ACHN (cell line): ENCODE measurements around the gene ZNF554.
"Not testable (repeated sequence)": the region's sequence is repeated elsewhere in the genome, so short reads cannot be mapped to it uniquely, and the experiment has no call there.

Experiments
- DNase-seq: peaks from one replicate; pipeline ENCODE4 v3.0.0-alpha.2; 2015
- in situ Hi-C: cut with HindIII; loops from 2 replicates; pipeline ENCODE4 v1.10.0; 2017; ENCODE audit warnings: low sequenced_read_pairs, low pct_ligation_motif_present, low pct_unique_long_range_greater_than_20kb

ZNF554 gene

DNA sequence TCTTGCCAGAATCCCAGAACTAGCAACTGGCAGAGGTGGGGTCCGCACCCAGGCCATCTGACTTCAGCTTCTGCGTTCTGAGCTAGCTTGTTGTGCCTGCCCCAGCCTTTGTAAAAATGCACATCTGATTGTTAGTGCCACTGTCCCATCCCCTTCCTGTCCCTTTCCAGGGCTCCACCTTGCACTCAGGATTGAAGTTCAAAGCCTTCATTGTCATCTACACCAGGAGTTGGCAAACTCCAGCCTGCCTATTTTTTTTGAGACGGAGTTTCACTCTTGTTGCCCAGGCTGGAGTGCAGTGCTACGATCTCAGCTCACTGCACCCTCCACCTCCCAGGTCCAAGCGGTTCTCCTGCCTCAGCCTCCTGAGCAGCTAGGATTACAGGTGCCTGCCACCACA lies 31.4 kb upstream of the ZNF554 start:
- DNase-seq: no peak
- in situ Hi-C loops: no loop called here

DNA sequence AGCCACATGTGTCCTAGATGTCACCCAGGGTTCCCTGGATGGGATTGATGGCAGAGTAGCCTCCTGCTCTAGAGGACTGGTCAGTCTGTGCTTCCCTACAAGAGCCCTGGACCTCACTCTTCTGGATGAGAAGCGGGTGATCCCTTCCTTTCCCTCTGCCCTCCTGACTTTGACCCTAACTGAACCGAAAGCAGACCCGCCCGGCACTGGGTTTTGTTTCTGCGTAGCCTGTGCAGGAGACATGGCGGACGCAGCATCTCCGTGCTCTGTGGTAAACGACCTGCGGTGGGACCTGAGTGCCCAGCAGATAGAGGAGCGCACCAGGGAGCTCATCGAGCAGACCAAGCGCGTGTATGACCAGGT lies 29.5 kb upstream of the ZNF554 start:
- no peak for DNase-seq
- in situ Hi-C loops: no loop called here

DNA sequence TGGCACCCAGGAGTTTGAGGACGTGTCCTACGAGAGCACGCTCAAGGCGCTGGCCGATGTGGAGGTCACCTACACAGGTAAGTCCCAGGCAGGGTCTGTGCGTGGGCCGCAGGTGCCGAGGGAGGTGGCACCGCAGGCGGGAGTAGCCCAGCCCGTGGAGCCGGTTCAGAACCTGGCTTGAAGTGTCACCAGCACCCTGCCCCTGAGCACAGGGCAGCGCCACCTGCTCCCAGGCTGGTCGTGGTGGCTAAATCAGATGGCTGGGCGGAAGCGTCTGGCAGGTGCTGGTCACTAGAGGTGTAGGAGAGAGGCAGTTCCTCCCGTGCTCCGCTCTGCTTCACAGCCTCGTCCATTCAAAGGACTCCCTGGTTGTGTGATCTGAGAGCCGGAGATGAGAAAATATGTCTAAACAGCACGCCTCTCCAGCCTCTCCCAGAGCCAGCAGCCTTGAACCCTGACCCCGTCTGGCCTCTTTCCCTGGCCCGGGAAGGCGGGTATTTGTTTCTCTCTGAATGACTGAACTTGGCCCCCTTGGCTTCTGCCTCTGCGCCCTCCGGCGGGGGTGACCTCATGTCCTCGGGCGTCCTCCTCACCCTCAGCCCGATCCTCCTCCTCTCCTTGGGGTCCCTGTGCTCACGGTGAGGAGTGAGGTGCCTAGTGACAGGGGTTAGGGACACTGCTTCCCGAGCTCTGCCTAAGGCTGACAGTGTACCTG lies 29.0 kb upstream of the ZNF554 start:
- DNase-seq: no peak
- in situ Hi-C loops: no loop called here

DNA sequence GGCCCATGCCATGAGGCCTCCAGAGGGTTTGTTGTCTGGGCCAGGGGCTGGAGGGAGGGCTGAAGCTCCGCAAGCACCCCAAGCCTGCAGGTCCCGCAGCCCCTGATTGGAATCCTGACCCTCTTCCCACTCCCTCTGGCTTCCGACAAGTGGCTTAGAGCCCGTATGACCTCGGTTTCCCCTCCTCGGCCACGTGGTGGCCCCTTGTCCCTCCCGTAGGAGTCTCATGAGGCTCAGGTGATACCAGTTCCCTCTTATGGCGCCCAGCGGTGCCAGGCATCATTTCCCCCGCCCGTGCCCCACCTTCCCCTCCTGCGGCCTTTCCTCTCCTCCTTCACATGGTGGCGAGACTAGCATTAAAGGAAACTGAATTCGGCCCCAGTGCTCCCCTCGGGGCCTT lies 28.2 kb upstream of the ZNF554 start:
- DNase-seq: no peak

DNA sequence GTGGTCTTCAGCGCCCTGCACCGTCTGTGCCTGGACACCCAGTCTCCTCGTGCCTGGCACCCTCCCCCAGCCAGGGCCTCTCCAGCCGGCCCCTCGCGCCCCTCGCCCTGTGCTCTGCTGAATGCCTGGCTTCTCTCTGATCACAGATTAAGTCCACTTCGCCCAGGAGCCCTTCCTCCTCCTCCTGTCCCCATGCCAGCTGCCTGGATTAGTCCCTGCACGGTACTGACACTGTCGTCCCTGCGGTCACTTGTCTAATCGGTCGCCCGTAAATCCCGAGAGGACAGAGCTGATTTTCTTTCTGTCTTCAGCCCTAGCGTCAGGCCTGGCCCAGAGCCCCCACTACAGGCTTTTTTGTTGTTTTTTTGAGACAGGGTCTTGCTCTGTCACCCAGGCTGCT lies 27.8 kb upstream of the ZNF554 start:
- in situ Hi-C loops: no loop called here

More for the DNA sequence above, 28.2 kb upstream of the ZNF554 start:
- in situ Hi-C loops: no loop called here

DNA sequence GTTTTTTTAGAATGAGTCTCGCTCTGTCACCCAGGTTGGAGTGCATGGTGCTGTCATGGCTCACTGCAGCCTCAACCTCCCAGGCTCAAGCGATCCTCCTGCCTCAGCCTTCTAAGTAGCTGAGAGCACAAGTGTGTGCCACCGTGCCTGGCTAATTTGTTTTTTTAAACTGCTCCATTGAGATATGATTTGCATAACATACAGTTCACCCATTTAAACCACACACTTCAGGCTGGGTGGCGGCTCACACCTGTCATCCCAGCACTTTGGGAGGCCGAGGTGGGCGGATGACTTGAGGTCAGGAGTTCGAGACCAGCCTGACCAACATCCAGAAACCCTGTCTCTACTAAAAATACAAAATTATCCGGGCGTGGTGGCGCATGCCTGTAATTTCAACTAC lies 27.0 kb upstream of the ZNF554 start:
- DNase-seq, in situ Hi-C loops: not testable (repeated sequence)

More for the DNA sequence above, 27.8 kb upstream of the ZNF554 start:
- no peak for DNase-seq

DNA sequence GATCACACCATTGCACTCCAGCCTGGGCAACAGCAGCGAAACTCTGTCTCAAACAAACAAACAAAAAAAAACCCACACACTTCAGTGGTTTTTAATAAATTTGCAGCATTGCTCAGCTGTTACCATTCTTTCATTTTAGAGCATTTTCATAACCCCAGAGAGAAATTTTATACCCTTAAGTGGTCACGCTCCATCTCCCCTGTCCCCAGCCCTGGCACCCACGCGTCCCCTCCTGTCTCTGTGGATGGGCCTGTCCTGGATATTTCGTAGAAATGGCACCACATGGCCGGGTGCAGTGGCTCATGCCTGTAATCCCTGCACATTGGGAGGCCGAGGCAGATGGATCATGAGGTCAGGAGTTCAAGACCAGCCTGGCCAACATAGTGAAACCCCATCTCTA lies 26.5 kb upstream of the ZNF554 start:
- no peak for DNase-seq
- in situ Hi-C loops: no loop called here

DNA sequence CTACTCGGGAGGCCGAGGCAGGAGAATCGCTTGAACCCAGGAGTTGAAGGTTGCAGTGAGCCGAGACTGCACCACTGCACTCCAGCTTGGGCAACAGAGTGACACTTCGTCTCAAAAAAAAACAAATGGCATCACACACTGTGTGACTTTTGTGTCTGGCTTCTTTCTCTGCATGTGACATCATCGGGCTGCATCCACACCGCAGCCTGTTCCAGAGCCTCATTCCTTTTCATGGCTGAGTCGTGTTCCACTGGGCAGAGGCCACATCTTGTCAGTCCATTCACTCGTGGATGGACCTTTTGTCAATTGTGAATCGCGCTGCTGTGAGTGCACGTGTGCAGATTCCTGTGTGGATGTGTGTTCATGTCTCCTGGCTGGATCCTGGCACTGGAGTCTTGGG lies 26.1 kb upstream of the ZNF554 start:
- no peak for DNase-seq
- in situ Hi-C loops: no loop called here

DNA sequence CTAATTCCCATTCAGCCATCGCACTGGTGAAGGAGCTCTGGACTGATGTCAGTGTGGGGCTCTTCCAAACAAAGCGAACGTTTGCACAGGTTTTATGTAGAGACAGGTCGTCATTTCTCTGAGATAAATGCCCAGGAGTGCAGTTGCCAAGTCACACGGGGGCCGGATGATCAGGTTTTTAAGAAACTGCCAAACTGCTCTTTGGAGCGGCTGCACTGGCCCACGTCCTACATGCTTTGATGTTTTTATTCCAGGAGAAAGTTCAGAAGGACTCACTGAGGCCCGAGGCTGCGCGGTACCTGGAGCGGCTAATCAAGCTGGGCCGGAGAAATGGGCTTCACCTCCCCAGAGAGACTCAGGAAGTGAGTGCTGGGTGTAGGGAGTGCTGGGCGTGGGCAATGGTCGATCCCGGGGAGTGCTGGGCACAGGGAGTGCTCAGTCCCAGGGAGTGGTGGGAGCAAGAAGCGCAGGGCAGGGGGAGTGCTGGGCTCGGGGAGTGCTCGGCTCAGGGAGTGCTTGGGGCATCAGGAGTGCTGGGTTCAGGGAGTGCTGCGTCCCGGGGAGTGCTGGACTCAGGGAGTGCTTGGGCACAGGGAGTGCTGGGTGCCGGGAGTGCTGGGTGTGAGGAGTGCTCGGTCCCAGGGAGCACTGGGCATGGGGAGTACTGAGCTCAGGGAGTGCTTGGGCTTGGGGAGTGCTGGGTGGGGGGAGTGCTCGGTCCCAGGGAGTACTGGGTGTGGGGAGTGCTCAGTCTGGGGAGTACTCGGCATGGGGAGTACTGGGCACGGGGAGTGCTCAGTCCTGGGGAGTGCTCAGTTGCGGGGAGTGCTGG lies 23.6 kb upstream of the ZNF554 start:
- no peak for DNase-seq
- in situ Hi-C loops: no loop called here

DNA sequence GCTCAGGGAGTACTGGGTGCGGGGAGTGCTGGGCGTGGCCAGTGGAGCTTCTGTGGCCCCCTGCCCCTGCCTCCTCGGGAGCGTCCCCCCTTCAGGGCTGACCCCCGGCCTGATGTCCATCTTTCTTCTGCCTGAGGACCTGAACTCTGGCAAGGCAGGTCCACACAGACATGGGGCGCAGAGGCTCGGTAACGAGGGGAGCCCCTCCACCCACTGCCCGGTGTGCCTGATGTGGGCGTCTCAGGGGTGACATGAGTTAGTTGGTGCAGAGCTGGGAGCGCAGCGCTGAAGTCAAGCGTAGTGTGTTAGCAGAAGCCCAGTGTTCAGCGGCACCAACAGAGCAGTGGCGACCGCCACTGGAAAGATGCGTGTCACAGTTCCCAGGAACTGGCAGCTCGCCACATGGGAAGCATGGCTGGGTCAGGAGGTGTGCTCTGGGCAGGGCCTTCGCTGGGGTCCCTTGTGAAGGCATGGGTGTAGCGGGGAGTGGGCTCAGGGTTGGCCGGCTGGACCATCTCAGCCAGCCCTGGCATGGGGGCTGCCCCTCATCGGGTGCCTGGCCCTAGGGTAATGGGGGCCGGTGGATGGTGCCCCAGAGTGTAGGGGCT lies 22.9 kb upstream of the ZNF554 start:
- in situ Hi-C loops: no loop called here
- no peak for DNase-seq

DNA sequence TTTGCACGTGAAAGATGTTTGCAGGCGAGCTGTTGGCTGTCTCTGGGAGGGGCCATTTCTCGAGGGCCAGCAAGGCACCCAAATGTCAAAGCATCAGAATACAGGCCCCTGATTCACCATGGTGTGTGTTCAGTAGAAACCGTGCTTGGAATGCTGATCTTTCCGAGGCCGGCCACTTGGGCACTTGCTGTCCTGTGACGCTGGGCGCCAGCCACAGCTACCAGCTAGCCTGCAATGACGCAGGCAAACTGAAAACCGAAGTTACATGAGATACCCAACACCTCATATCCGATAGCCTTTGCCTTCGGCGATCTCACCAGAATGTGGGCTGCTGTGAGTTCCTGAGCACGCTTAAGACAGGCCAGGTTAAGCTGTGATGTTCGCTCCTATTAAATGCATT lies 22.4 kb upstream of the ZNF554 start:
- no peak for DNase-seq
- in situ Hi-C loops: no loop called here

DNA sequence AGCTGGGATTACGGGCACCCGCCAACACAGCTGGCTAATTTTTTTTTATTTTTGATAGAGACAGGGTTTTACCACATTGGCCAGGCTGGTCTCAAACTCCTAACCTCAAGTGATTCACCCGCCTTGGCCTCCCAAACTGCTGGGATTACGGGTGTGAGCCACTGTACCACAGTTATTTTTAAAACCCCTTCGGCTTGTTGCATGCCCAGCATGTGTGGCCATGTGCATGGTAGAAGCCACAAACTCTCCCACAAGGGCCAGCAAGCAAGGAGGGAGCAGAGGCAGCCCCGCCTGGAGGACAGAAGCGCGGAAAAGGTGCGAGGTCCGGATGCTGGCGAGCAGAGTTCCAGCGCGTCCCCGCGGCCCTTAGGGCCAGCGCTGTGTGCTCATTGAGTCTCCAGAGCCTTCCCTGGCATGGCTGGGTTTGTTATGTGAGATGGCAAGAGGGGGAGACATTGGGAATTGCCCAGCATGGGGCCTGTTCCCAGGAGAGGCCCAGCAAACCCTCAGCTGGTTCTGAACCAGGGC lies 21.4 kb upstream of the ZNF554 start:
- in situ Hi-C loops: no loop called here

DNA sequence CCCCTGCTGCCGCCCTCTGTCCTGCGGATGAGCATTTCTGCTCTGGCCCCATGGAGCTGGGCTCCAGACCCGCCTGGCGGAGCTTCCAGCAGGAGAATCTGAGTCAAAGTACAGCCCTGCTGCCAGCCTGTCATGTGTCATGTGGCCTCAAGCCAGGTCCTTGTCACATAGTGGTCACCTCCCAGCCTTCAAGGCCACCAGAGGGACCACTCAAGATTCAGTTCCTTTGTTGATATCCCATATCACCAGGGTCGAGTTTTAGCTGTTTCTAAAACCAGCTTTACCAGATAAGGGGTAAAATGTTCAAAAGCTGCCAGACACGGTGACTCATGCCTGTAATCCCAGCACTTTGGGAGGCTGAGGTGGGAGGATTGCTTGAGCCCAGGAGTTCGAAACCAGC lies 20.9 kb upstream of the ZNF554 start:
- DNase-seq: no peak
- in situ Hi-C loops: no loop called here

More for the DNA sequence above, 21.4 kb upstream of the ZNF554 start:
- no peak for DNase-seq

DNA sequence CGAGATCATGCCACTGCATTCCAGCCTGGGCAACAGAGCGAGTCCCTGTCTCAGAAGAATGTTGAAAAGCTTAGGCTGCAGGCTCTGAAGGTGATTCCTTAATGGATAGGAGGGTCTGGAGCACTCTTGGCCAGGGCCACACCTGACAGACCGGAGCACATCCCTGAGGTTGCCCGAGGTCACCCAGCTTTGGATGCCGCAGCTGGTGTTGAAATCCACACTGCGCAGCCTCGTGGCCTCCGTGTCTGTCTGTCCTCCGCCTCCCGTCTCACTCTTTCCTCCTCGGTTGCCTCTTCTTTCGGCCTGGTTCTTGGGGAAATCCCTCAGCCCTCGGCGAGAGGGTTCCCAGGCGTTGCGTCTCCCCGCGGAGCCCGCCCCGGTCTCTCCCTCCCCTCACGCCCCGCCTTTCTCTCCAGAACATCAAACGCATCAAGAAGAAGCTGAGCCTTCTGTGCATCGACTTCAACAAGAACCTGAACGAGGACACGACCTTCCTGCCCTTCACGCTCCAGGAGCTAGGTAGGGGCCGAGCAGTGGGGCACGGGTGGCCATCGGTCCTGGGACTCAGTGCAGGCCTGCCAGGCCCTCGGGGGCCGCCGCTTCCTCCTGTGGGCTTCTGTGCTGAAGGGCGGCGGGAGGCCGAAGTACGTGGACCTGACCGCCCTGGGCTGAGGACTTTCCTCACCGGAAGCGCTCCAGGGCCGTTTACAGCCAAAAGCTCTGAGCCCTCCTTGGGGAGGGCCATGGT lies 20.2 kb upstream of the ZNF554 start:
- in situ Hi-C loops: no loop called here
- no peak for DNase-seq

DNA sequence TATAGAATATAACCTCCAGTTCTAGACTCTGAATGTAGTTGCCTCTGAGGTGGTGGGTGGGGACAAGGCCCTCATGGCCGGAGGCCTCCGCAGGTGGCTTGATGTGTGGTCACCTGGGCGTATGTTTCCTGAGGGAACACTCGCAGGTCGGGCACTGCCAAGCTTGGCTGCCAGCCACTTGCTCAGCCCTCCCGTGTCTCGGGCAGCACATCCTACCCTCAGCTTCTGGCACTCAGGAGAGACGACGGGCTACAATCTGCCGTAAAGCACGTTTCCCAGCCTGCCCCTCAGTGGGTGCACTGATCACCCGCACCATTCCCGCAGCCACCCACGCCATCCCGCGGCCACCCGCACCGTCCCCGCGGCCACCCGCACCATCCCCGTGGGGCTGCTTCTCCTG lies 19.2 kb upstream of the ZNF554 start:
- no peak for DNase-seq

DNA sequence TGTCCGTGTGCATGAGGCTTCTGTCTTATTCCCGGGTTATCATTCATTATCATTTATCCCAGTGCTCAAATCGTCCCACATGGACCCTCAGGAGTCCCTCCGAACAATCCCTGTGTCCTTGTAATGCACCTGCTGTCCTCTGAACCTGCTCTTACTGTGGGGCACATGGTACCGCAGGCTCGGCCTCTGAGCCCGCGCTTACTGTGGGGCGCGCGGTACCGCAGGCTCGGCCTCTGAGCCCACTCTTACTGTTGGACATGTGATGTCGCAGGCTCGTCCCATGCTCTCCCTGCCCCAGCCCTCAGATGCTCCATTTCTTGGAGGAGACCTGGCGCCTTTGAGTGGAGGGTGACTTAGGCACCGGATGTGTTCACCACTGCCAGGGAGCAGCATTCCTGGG lies 16.8 kb upstream of the ZNF554 start:
- in situ Hi-C loops: no loop called here

More for the DNA sequence above, 19.2 kb upstream of the ZNF554 start:
- in situ Hi-C loops: no loop called here

DNA sequence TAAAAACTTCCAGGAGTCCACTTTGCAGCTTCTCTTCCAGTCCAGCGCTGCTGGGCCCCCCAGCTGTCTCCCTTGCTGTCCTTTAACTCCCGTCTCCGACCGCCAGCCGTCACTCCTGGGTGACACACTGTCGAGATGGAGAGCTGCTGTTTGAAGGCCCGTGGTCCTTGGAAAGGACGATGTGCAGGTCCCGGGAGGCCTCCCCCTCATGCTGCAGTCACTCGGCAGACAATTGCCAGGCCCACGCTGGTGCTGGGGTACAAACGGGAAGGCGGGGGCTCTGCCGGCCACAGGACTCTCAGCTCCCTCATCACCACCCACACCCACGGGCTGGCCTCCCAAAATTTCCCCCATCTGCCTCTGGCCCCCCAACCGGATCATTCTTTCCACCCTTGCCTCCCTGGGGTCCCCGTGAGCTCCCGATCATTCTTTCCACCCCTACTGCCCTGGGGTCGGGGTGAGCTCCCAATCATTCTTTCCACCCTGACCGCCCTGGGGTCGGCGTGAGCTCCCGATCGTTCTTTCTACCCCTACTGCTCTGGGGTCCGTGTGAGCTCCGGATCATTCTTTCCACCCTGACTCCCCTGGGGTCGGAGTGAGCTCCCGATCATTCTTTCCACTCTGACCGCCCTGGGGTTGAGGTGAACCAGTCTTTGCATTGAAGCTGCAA lies 16.0 kb upstream of the ZNF554 start:
- no peak for DNase-seq
- in situ Hi-C loops: no loop called here

More for the DNA sequence above, 16.8 kb upstream of the ZNF554 start:
- DNase-seq: no peak
